22Rv1 (cell line): ENCODE results near the gene NIT1.

Experiments used
- H3K27ac ChIP-seq: fragments of 450-650 bp; 2 replicates; pipeline ENCODE4 v1.5.1; 2017
- ZFX ChIP-seq: fragments of 450-650 bp; IDR thresholded peaks from 2 replicates; pipeline ENCODE4 v1.6.1; 2017; ENCODE audit warnings: antibody characterized with exemption, borderline replicate concordance
- TF ChIP-seq, protein P1 (sequence below): fragments of 450-650 bp; IDR thresholded peaks from 2 replicates; pipeline ENCODE4 v1.5.1; 2017; ENCODE audit warnings: mild to moderate bottlenecking

Gene NIT1

DNA sequence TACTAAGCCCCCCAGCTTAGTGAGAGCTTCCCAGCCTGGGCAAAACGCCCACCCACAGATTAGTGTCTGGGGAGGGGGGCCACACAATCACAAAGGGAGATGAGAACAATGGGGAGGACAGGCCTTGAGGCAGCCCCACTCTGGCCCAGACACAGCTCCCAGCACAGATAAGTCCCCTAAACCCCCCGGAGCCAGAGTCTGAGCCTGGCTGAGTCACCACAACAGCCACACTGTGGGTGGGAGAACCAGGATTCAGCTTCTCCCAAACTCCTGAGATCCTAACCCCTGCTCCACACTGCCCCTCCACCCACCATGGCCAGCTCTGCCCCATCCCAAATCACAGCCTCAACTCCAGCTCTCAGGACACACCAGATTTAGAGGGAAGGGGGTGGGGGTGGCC is 32.7 kb upstream of the NIT1 start:
- no peak overlapping the region for H3K27ac ChIP-seq
- TF ChIP-seq, protein P1, sequence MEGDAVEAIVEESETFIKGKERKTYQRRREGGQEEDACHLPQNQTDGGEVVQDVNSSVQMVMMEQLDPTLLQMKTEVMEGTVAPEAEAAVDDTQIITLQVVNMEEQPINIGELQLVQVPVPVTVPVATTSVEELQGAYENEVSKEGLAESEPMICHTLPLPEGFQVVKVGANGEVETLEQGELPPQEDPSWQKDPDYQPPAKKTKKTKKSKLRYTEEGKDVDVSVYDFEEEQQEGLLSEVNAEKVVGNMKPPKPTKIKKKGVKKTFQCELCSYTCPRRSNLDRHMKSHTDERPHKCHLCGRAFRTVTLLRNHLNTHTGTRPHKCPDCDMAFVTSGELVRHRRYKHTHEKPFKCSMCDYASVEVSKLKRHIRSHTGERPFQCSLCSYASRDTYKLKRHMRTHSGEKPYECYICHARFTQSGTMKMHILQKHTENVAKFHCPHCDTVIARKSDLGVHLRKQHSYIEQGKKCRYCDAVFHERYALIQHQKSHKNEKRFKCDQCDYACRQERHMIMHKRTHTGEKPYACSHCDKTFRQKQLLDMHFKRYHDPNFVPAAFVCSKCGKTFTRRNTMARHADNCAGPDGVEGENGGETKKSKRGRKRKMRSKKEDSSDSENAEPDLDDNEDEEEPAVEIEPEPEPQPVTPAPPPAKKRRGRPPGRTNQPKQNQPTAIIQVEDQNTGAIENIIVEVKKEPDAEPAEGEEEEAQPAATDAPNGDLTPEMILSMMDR: no peak
- no peak for TF ChIP-seq ZFX

DNA sequence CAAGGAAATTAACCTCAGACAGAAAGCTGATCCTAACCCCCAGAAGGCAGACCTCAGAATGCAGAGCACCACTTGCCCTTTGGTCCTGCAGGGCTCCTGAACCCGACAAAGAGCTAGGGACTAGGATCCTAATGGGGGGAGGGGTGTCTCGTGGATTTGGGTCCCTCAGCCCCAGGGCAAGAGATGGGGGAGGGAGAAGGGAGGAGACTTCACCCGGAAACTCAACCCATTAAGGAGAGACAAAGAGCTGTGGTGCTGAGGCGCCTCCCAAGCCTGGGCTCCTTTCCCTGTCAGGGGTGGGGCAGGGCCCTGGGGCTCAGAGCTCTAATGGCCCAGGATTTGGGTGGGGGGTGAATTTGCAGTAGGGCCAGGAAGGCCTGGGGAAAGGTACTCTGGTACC is 31.4 kb upstream of the NIT1 start:
- TF ChIP-seq, protein P1: no peak
- H3K27ac ChIP-seq: no peak overlapping the region

DNA sequence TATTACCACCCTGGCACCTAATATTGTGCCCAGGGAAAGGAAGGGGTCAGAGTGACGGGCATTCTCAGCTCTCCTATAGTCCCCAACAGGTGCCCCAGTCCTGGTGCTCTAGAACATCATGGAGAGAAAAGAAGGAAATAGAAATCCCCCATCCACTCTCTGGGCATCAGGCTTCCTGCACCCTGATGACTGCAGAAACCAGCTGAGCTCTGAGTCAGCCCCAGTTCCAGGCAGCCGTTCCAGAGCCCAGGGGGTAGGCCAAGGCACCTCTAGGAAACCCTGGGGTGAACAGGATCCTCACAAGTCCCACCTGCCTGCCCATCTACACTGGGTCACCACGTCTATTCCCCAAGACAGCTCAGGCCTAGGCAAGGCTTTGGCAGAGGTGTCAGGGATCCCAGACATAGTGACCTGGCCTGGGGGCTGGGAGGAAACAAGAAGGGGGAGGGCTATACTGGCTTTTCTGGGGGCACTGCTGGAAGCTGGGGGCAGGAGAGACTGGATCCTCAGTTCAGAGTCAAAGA is 29.3 kb upstream of the NIT1 start:
- no peak overlapping the region for H3K27ac ChIP-seq
- no peak for TF ChIP-seq ZFX
- TF ChIP-seq, protein P1: no peak

DNA sequence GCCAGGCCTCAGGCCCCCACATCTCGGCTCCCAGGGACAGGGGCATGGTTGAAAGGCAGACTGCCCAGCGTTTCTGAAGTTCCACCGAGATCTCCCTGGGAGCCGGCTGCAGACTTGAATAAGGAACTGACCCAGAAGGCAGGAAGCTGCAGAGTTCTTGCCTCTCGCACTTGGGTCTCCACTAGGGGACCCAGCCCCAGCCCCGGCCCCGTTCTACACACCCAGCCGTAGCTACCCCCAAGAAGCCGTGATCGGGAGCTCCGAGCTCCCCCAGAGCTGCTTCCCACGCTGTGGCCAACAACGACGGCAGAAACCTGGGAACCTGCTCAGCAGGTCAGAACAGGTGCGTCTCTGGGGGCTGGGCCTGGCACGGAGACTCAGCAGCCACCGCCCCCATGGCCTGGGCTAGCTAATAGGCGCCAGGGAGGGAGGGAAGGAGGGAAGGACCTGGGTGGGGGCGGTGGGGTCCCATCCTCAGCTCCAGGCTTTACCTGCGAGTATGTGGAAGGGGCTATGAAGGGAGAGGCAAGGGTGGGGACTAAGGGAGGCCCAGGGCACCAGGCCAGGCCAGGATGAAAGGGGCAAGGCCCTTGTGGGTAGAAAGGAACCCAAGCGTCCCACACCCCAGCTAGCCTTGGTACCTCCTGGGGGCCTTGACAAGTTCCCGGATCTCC is 28.5 kb upstream of the NIT1 start, which contains the start of gene NECTIN4:
Gene NECTIN4, minus strand, starts transcription at position 308 of the 674 bp plus-strand sequence. Its CDS starts 262 bp downstream, at position 46.
- 0 out of 2 replicates have a peak within 1 kb of the TSS, but pooled peaks have one; percentile 29 for H3K27ac ChIP-seq
- TF ChIP-seq, protein P1: no peak
- no peak for TF ChIP-seq ZFX

DNA sequence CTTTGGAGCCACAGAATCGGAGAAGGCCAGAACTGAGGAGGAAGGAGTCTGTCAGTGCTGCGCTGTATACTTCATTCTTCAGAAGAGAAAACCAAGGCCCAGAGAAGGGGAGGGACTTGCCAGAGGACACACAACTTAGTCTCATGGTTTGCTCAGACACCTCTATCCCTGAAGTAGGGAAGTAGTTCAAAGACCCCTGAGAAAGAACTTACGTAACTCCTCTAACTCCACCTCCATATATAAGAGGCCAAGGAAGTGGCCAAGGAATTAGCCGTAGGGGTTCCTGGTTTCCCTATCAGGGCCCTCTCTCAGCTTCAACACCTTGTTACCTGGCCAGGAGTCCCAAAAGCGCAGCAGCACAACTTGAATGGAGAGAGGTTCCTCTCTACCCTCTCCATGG is 28.0 kb upstream of the NIT1 start:
- 0 out of 2 replicates have a peak overlapping the region, but pooled peaks have one; percentile 29 for H3K27ac ChIP-seq
- TF ChIP-seq ZFX: no peak
- TF ChIP-seq, protein P1: no peak

DNA sequence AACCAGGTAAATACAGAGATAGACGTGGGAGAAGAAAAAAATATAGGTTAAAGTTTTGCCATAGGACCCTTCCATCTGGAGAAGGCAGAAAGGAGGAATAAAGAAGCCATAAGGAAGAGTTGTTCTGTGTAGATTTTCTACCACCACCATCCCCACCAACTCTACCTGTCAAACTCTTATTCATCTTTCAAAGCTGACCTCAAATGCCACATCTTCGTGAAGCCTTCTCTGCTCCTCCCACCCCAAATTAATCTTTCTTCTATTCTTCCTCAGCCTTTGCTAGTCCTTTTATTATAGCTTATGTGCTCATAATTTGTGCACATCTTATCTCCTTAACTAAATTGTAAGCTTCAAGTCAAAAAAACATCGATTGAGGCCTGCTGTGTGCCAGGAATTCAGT is 27.3 kb upstream of the NIT1 start:
- H3K27ac ChIP-seq: no peak overlapping the region
- TF ChIP-seq, protein P1: no peak
- no peak for TF ChIP-seq ZFX

DNA sequence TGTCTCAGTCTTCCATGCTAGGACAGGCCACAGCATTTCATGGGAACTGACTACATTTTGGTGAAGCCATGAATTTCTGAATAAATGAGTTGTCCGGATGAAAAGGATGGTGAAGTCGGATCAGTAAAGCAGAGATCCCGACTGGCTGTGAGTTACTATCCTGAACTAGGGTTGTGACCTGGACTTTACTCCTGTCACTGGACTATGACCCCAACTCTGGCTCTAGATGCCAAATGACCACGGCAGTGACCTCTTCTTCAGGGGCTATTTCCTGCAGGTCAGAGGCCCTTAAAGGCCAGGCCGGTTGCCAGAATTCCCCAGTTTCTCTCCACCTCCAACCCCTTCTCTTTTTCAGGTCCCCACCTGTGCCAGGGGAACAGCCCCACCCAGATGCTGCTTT is 26.8 kb upstream of the NIT1 start:
- no peak overlapping the region for H3K27ac ChIP-seq
- TF ChIP-seq, protein P1: no peak
